GM04504 (cell line): Measurements from ENCODE around the gene EPB41L2.
"Not testable (repeated sequence)": the region's sequence is repeated elsewhere in the genome, so short reads cannot be mapped to it uniquely, and the experiment has no call there.

Source experiments
- DNase-seq: peaks from one replicate; pipeline ENCODE4 v3.0.0-alpha.2; 2012; ENCODE audit warnings: low read depth

The EPB41L2 gene

GRCh38 chr6:130838250-130838860, 224.7 kb downstream of the EPB41L2 start:
- DNase-seq: no peak

- no peak for DNase-seq
These were observed 226.0 kb downstream of the EPB41L2 start for GRCh38 chr6:130837067-130837466.

- no peak for DNase-seq
These were observed 226.9 kb downstream of the EPB41L2 start for GRCh38 chr6:130836055-130836640.

- no peak for DNase-seq
These were observed 228.4 kb downstream of the EPB41L2 start for GRCh38 chr6:130834482-130835251.

- no peak for DNase-seq
These were observed 229.5 kb downstream of the EPB41L2 start for GRCh38 chr6:130833569-130833968.

- no peak for DNase-seq
These were observed 231.4 kb downstream of the EPB41L2 start for GRCh38 chr6:130831607-130832006.

GRCh38 chr6:130829333-130829910, 233.6 kb downstream of the EPB41L2 start:
- no peak for DNase-seq

GRCh38 chr6:130827247-130828149, 235.5 kb downstream of the EPB41L2 start, which contains the start of gene SMLR1:
TSS of gene SMLR1 (plus strand) at chr6:130827406. CDS start at chr6:130827414, 8 bp downstream.
- DNase-seq: no peak

GRCh38 chr6:130826442-130827246, 236.4 kb downstream of the EPB41L2 start:
- no peak for DNase-seq

- no peak for DNase-seq
These were observed 237.1 kb downstream of the EPB41L2 start for GRCh38 chr6:130825772-130826441.

GRCh38 chr6:130824978-130825694, 237.9 kb downstream of the EPB41L2 start:
- no peak for DNase-seq

GRCh38 chr6:130822736-130823135, 240.3 kb downstream of the EPB41L2 start:
- no peak for DNase-seq

GRCh38 chr6:130815200-130816071, 247.6 kb downstream of the EPB41L2 start:
- DNase-seq: no peak

- DNase-seq: no peak
These were observed 248.5 kb downstream of the EPB41L2 start for GRCh38 chr6:130814506-130814905.

- no peak for DNase-seq
These were observed 251.1 kb downstream of the EPB41L2 start for GRCh38 chr6:130811932-130812331.

- DNase-seq: peak; percentile 2
These were observed 252.6 kb downstream of the EPB41L2 start for GRCh38 chr6:130810307-130811030.

GRCh38 chr6:130801368-130801767, 261.7 kb downstream of the EPB41L2 start:
- not testable (repeated sequence) for DNase-seq

GRCh38 chr6:130797061-130797460, 266.0 kb downstream of the EPB41L2 start:
- DNase-seq: no peak
